K562 (cell line): Measurements from ENCODE around the gene FAR1. TPM values are rescaled to one million over a fixed set of nuclear protein-coding genes. Genes with fewer than 3 reads are reported as not detected.
A peak's percentile ranks its signal among the peaks of the same experiment; 100 is the strongest.

Experiments used
- MXI1 ChIP-seq: IDR thresholded peaks from 2 replicates; pipeline ENCODE4 v1.6.1; 2011; ENCODE audit warnings: low read depth, mild to moderate bottlenecking, improper control_type of control experiment, low read length
- NR3C1 ChIP-seq: sonication (generic); formaldehyde crosslinking; IDR thresholded peaks from 2 replicates; pipeline ENCODE4 v1.8.1; 2022; ENCODE audit warnings: missing genetic modification reagents
- ZNF431 ChIP-seq: sonication (generic); formaldehyde crosslinking; IDR thresholded peaks from 2 replicates; pipeline ENCODE4 v1.8.0; 2022; ENCODE audit warnings: mild to moderate bottlenecking, missing genetic modification reagents
- polyA plus RNA-seq, 8 experiments: library from polyadenylated mRNA; depleted of rRNA in 4 of 8; stranded (reverse) in 5 of 8; unstranded in 3 of 8; fragments of >200 nt; fragmentation: Nextera tagmentation in 2 of 8; fragmentation: Illumina TruSeq in 1 of 8; extraction: Ambion mirVana in 2 of 8; extraction: Trizol in 1 of 8; gene quantifications; 2 replicates each; pipeline versions ENCODE4 v1.2.1 to v1.2.3, GENCODE V29; 2011 to 2014; ENCODE audit warnings: inconsistent platforms in 1 of 8, missing spikeins in 1 of 8
- total RNA-seq, 7 experiments: library from RNA; depleted of rRNA in 6 of 7; stranded (reverse); fragments of >200 nt in 6 of 7; fragmentation: Illumina TruSeq in 2 of 7; extraction: Trizol in 2 of 7; gene quantifications; 2 replicates each; pipeline versions ENCODE4 v1.2.1 to v1.2.3, GENCODE V29; 2011 to 2021; ENCODE audit warnings: low replicate concordance in 1 of 7
- TF ChIP-seq, protein P1 (sequence below), 2 experiments: IDR thresholded peaks; 2 replicates each; pipeline ENCODE4 v1.6.1; 2011; ENCODE audit warnings: borderline replicate concordance in 1 of 2, control low read depth in 1 of 2, low read depth in 1 of 2, low read length in 1 of 2, mild to moderate bottlenecking in 1 of 2, mixed read lengths in 1 of 2, moderate library complexity in 1 of 2; ENCODE audit not compliant: insufficient read depth in 1 of 2, insufficient read length in 1 of 2, poor library complexity in 1 of 2, severe bottlenecking in 1 of 2; ENCODE audit errors: extremely low read depth in 1 of 2
- TF ChIP-seq, protein P2 (sequence below), 3 experiments: IDR thresholded peaks in 2 of 3; conservative IDR thresholded peaks in 1 of 3; 2 replicates each; pipeline ENCODE4 v1.5.1; 2011 to 2012; ENCODE audit warnings: low read length in 3 of 3, mild to moderate bottlenecking in 3 of 3, control low read depth in 2 of 3, improper control_type of control experiment in 1 of 3, inconsistent platforms in 1 of 3, low read depth in 1 of 3, mixed read lengths in 1 of 3, moderate library complexity in 1 of 3; ENCODE audit not compliant: insufficient read depth in 2 of 3
- TF ChIP-seq, protein P3 (sequence below): fragments of 150-350 bp; conservative IDR thresholded peaks from 2 replicates; pipeline ENCODE4 v1.6.1; 2014; ENCODE audit warnings: low read length

Gene FAR1
- total and polyA plus RNA-seq, 9 of the 15 experiments (the other 6 are each of a cell fraction or from before 2014, with no cell fraction given), result 17.7 to 88.2 (median 52.6) TPM

DNA sequence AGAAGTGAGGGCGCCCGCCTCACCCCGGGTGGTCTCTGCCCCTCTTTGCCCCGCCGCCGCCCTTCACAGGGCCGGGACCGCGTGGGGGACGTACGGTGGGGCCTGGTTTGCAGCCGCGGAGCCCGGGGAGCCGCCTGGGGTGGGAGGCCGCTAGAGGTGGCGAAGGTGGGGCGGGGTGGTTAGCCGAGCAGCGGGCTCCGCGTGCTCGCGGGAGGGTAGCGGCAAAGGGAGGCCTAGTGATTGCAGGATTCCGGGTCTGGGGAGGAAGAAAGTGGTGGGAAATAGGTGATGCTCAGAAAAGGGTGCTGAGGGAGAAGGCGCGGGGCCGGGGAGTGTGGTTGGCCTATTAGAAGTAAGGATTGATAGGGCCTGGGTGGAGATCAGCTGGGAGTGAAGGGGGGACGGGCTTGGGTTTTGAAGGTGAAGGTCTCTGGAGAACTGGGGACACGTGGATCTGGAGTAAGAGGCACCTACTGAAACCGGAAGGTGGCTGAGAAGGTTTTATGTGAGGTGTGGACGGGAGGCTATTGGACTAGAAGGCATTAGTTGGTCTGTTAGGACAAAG is 571 bp downstream of the FAR1 start (continued):
- TF ChIP-seq, protein P1, sequence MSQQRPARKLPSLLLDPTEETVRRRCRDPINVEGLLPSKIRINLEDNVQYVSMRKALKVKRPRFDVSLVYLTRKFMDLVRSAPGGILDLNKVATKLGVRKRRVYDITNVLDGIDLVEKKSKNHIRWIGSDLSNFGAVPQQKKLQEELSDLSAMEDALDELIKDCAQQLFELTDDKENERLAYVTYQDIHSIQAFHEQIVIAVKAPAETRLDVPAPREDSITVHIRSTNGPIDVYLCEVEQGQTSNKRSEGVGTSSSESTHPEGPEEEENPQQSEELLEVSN (IDR thresholded peaks at IDR 0.05; ENCODE audit: borderline replicate concordance in 1 of 2, extremely low read depth in 1 of 2, insufficient read depth in 1 of 2, insufficient read length in 1 of 2, low read depth in 1 of 2, low read length in 1 of 2, poor library complexity in 1 of 2, severe bottlenecking in 1 of 2), result peak in 1 of 2 experiments; percentile 82
- TF ChIP-seq MXI1 (peak; percentile 43; the same call in 1 of the 2 replicates), ZNF431 (CRISPR knock-in tag) (0 out of 2 replicates have a peak, but pooled peaks have one; percentile 52), NR3C1 (CRISPR knock-in tag) (0 out of 2 replicates have a peak, but pooled peaks have one; percentile 39)
- TF ChIP-seq, protein P2, sequence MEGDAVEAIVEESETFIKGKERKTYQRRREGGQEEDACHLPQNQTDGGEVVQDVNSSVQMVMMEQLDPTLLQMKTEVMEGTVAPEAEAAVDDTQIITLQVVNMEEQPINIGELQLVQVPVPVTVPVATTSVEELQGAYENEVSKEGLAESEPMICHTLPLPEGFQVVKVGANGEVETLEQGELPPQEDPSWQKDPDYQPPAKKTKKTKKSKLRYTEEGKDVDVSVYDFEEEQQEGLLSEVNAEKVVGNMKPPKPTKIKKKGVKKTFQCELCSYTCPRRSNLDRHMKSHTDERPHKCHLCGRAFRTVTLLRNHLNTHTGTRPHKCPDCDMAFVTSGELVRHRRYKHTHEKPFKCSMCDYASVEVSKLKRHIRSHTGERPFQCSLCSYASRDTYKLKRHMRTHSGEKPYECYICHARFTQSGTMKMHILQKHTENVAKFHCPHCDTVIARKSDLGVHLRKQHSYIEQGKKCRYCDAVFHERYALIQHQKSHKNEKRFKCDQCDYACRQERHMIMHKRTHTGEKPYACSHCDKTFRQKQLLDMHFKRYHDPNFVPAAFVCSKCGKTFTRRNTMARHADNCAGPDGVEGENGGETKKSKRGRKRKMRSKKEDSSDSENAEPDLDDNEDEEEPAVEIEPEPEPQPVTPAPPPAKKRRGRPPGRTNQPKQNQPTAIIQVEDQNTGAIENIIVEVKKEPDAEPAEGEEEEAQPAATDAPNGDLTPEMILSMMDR (IDR thresholded peaks at IDR 0.05 in 2 of 3, conservative IDR thresholded peaks at IDR 0.05 in 1 of 3; ENCODE audit: insufficient read depth in 2 of 3, low read depth in 1 of 3, low read length in 3 of 3), result no peak
- TF ChIP-seq, protein P3, sequence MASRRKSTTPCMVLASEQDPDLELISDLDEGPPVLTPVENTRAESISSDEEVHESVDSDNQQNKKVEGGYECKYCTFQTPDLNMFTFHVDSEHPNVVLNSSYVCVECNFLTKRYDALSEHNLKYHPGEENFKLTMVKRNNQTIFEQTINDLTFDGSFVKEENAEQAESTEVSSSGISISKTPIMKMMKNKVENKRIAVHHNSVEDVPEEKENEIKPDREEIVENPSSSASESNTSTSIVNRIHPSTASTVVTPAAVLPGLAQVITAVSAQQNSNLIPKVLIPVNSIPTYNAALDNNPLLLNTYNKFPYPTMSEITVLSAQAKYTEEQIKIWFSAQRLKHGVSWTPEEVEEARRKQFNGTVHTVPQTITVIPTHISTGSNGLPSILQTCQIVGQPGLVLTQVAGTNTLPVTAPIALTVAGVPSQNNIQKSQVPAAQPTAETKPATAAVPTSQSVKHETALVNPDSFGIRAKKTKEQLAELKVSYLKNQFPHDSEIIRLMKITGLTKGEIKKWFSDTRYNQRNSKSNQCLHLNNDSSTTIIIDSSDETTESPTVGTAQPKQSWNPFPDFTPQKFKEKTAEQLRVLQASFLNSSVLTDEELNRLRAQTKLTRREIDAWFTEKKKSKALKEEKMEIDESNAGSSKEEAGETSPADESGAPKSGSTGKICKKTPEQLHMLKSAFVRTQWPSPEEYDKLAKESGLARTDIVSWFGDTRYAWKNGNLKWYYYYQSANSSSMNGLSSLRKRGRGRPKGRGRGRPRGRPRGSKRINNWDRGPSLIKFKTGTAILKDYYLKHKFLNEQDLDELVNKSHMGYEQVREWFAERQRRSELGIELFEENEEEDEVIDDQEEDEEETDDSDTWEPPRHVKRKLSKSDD, result no peak
- TF ChIP-seq, all 486 proteins: peak for 33
